NCI-H2107 treated with DMSO at 0.1 percent for 48 hours (cell line): ENCODE data around the gene ZSCAN25.
"Not testable (repeated sequence)": the region's sequence is repeated elsewhere in the genome, so short reads cannot be mapped to it uniquely, and the experiment has no call there.

ENCODE experiments used
- DNase-seq: peaks from one replicate; lab custom pipeline; 2025; ENCODE audit not compliant: unreplicated experiment; lab: John Stamatoyannopoulos, UW

Gene ZSCAN25

DNA sequence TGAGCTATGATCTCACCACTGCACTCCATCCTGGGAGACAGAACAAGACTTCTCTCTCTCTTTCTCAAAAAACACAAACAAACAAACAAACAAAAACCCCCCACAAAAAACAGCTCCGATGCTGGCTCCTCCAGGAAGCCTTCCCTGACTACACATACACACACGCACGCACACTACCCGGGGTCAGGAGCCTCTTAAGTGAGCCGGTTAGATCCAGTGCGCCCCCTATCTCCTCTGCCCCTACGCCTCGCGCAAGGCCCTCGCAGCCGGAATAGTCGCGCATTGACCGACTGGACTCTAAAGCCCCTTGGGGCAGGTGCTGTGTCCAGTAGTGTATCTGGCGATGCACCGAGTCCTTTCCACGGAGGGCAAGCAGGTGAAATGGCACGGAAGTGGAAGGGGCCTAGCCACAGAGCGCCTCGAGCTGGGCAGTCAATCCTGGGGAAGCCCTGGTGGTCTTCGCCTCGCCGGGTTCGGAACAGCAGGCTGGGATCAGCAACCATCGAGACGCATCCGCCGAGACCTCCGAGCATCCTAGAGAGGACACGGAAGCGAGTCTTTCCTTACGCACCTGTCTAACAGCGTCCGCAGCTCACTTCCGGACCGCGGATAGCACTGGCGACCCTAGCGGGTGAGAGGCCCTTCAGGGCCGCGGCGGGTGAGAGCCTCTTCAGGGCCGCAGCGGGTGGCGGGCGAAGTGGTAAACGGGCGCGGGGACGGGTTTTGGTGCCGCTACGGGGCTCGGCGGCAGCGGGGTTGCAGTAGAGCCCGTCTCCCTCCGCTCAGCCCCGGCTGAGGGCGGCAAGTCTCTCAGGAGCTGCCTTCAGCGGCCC is at the start of gene ZSCAN25:
Gene ZSCAN25 (plus strand): TSS at position 588 of the 833 bp plus-strand sequence. CDS start 2,661 bp downstream, outside the sequence.
- DNase-seq = peak; percentile 54

DNA sequence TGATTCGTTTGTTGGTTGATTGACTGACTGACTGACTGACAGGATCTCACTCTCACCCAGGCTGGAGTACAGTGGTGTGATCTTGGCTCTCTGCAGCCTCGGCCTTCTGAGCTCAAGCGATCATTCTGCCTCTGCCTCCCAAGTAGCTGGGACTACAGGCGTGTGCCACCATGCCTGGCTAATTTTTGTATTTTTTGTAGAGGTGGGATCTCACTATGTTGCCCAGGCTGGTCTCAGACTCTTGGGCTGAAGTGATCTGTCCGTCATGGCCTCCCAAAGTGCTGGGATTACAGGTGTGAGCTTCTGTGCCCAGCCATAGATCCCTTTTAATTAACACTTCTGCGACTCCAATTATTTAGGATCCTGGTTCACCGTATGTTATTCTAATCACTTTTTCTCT is 48.0 kb upstream of the ZSCAN25 start:
- not testable (repeated sequence) for DNase-seq

DNA sequence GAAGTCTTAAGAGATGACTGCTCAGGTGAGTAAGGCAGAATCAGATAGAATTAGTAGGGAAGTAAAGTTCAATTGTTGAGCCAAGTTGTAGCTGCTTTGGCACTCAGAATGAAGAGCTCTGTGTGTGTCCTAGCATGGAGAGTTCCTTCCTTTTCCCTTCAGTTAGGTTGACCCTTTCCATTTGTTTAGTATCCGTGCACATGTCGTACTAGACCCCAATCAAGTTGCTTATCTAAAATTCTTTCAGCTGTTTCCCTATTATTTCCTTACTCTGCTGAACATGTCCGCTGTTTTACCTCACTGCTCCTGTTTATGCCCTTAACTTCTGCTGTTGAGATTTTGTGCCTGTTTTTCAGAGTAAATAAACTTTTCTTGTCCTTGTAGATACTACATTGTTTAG is 45.0 kb upstream of the ZSCAN25 start:
- DNase-seq = no peak

DNA sequence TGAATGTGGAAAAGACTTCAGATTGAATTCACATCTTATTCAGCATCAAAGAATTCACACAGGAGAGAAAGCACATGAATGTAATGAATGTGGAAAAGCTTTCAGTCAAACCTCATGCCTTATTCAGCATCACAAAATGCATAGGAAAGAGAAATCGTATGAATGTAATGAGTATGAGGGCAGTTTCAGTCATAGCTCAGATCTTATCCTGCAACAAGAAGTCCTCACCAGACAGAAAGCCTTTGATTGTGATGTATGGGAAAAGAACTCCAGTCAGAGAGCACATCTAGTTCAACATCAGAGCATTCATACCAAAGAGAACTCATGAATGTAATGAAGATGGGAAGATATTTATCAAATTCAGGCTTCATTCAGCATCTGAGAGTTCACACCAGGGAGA is 43.5 kb upstream of the ZSCAN25 start:
- DNase-seq = no peak

DNA sequence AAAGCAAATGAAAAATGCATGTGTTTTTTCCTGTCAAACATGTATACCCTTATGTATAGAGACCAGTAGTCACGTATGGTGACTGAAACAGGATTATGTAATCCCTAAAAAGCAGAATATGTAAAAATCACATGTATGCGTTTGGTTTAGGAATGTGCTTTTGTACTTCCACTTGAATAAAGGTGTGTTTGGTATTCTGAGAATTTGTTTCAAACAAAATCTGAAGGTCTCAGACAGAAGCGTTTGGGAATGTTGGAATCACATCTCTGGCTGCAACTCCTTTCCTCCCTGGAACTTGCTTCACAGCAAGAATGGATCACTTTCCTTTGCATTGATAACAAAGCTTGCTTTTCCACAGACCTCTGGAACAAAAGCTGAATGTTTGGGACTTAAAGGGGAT is 40.5 kb upstream of the ZSCAN25 start:
- DNase-seq = no peak

DNA sequence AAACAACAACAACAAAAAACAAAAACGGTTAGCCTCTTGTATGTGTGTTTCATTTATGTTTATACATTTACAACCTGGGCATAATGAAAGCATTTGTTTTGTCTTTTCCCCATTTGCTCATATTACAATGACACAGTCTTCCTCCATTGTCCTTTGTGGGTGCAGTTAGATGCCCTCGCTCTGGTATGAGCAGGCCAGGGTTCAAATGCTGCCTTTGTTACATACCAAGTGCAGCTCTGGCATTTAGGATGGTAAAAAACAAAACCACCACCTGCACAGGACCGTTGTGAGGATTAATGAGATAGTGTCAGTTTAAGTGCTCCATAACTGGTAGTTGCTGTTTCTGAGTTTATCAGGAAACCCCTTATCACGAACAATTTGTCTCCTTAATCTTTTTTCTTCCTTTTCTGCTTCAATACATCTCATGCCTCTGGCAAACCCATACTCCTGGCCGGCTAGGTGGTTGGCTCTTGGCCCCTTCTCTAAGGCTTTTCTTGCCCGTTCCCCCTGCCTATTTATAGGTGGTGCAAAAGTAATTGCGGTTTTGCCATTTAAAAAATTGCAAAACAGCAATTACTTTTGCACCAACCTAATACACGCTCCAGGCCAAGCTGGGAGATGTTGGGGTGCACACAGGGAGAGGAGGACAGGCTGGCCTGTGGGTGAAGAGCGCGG is 37.3 kb upstream of the ZSCAN25 start:
- DNase-seq = no peak

DNA sequence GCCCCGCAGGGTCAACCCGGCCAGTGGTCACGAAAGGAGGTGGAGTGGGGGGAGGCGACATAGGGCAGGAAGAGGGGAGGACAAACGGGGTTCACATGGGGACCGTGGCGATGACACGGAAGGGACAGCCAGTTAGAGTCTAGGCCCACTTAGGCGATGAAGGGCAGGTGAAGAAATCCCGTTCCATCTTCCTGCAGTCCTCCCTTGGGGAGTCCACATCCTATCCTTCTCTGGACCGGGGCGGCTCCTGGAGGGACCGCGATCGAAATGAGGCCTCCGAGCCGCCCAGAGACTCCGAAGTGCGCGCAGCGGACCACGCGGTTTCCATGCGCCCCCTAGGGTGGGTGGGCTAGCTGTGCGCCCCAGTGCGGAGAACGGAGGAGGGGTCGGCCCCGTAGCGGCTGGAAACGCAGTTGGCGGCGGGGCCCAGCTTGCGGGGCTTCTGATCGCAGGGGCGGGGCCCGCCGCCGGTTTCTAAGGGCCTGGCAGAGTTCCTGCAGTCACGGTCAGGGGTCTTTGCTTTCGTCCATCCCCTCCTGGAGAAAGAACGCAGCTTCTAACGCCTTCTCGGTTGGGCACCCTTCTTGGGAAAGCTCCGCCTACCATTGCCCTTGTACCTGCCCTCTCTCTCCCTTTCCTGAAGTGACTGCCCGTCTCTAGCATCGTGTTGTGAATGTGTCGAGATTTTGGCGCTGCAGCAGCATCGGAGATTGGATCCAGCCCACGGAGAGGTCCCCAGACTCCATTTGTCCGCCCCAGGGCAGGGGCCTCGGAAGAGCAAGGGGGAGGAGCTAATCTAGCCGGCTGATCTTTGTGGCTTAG is 36.6 kb upstream of the ZSCAN25 start:
- no peak for DNase-seq

DNA sequence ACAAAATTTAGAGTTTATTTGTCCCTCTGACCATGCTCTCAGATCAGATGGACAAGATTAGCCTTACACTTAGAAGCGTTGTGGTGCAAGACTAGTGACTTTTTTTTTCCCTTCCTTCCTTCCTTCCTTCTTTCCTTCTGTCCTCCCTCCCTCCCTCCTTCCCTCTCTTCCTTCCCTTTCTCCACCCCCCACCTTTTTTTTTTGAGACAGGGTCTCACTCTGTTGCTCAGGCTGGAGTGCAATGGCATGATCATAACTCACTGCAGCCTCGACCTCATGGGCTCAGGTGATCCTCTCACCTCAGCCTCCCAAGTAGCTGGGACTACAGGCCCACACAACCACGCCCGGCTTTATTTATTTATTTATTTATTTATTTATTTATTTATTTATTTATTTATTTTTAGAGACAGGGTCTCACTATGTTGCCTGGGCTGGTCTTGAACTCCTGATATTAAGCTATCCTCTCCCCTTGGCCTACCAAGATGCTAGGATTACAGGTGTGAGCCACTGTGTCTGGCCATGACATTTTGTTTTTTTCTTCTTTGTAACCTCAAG is 35.9 kb upstream of the ZSCAN25 start:
- DNase-seq = not testable (repeated sequence)

DNA sequence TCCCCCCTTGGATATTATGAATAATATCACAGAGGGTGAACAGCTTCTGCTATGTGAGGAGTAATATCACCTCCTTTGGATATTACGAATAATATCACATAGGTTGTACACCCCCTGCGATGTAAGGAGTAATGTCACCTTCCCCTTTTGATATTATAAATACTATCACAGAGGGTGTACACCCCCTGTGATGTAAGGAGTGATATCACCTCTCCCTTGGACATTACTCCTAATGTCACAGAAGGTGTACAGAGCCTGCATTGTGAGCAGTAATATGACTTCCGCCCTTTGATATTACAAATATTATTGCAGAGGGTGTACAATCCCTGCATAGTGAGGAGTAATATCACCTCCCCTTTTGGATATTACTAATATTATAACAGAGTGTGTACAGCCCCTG is 27.9 kb upstream of the ZSCAN25 start:
- no peak for DNase-seq

DNA sequence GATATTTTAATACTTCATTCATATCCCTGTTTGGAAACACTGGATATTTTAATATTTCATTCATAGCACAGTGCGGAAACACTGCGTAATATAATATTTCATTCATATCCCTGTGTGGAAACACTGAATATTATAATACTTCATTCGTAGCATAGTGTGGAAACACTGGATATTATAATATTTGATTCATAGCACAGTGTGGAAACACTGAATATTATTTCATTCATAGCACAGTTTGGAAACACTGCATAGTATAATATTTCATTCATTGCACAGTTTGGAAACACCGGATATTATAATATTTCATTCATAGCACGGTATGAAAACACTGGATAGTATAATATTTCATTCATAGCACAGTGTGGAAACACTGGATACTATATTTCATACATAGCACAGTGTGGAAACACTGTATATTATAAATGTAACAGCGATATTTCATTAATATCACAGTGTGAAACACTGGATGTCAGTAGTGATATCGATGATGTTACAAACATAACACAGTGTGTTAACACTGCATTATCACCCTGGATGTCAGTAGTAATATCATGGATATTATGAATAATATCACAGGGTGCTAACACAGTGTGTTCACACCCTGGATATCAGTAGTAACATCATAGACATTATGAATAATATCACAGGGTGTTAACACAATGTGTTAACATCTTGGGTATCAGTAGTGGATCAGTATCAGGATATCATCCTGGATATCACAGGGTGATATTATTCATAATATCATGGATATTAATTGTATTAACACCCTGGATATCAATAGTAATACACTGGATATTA is 21.6 kb upstream of the ZSCAN25 start:
- DNase-seq = no peak

DNA sequence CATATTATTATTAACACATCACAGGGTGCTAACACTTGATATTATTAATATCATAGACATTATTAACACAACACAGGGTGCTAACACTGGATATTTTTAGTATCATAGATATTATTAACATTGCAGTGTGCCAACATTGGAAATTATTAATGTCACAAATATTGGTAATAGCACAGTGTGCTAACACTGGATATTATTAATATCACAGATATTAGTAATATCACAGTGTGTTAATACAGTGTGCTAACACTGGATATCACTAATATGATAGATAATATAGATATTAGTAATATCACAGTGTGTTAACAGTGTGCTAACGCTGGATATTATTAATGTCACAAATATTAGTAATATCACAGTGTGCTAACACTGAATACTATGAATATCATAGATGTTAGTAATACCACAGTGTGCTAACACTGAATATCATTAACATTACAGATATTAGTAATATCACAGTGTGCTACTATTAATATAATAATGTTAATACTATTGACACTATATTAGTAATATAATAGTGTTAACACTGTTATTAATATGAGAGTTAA is 20.3 kb upstream of the ZSCAN25 start:
- DNase-seq = no peak

DNA sequence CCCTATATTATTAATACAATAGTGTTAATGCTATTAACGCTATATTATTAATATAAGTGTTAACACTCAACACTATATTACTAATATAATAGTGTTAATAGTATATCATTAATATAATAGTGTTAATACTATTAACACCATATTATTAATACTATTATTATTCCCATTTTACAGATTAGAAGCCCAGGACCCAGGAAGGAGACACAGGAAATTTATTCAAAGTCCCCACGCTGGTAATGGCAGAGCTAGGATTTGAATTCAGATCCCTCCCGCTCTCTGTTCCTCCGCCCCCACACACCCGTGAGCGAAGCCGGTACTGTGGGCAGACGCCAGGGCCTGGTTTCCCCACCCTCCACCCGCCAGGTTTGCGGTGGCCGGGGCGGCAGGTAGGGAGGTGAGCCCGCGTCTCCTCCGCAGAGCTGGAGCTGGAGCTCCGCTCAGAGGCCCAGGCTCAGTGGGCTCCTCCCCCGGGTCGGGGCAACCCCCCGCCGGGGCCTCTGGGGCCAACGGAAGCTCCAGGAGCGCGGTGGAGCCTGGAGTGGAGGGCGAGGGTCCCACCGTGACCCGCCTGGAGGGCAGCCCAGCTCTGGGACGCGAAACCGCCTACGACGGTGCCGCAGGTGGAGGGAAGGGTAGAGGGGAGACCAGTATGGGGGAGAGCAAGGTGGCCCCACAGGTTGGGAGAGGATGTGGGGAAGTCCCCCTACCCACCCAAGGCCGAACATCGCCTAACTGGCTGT is 18.8 kb upstream of the ZSCAN25 start, which contains the start of gene TMEM225B:
Gene TMEM225B (plus strand): TSS at position 506 of the 740 bp plus-strand sequence. CDS start 6,122 bp downstream, outside the sequence.
- DNase-seq = no peak

DNA sequence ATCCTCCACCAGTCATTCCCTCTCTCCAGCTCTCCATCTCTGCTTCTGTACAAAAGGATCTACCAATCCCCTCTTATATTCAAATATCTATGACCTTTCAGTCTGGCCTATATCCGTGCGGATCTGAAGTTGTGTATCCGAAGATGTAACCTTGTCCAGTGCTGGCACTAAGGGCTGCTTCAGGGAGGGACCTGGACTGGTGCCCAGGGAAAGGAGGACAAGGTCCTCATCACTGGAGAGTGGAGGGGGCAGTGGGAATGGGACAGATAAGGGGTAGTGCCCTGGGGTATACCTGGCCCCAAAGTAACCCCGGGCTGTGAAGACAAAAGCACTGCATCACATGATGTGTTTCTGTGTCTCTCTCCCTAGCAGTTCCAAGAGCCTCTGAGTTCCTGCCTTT is 16.9 kb upstream of the ZSCAN25 start:
- no peak for DNase-seq

DNA sequence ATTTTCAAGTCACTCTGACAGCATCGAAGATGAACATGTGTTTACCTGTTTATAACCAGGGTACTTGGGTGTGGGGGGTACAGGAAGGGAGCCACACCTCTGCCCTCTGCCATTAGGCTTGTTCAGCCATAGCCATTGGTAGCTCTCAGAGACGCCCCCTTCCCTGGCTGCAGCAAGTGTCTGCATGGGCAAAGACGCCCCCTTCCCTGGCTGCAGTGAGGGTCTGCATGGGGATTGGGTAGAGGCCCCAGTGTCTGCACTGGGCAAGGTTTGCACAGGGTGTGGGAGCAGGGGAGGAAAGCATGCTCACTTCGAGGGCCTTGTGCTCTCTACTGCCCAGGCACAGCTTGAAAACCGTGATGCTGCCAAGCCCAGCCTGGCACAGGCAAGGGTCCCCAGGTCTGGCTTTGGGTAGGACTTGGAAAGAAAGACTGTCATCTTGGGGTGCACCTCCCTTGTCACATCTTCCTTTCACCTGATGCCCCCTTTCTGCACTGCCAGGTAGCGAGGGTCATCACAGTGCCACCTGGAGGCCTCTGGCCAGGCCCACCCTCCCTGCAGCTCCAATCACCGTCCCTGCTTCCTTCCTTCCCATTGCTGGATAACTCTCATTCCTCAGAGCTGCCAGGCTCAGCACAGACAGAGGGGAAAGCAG is 15.0 kb upstream of the ZSCAN25 start:
- no peak for DNase-seq

DNA sequence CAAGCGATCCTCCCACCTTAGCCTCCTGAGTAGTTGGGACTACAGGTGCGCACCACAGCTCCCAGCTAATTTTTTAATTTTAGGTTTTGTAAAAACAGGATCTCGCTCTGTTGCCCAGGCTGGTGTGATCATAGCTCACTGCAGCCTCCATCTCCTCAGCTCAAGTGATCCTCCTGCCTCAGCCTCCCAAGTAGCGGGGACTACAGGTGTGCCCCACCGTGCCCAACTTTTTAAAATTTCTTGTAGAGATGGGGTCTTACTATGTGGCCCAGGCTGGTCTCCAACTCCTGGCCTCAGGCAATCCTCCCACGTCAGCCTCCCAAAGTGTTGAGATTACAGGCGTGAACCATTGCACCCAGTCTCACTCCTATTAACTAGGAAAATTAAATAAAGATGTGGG is 11.2 kb upstream of the ZSCAN25 start:
- no peak for DNase-seq

DNA sequence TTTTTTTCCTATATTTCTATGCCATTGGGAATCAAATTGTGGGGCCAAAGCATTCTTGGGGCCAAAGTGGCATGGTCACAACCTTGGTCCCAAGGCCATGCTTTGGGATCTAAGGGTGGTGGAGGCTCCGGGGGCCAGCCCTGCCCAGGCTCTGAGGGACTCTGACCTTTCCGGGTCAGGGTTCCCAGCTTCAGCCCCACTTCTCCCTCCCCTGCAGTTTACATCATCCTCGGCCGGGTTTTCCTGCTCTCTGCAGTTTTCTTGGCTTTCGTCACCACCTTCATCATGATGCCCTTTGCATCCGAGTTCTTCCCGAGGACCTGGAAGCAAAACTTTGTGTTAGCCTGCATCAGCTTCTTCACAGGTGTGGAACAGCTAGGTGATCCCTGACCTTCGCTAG is 10.2 kb upstream of the ZSCAN25 start:
- no peak for DNase-seq

DNA sequence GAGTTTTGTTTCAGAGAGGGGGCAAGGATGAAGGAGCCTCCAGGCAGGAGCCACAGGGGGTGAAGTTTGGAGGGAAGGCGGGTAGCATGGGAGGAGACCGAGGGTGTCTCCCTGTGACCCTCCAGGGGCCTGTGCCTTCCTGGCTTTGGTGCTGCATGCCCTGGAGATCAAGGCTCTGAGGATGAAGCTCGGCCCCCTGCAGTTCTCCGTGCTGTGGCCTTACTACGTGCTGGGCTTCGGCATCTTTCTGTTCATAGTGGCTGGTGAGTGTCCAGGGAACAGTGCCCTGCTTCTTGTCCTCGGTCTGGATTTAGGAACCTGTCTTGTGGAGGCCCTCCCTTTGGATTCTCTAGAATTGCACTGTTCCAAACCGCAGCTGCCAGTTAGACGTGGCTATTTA is 9.2 kb upstream of the ZSCAN25 start:
- DNase-seq = no peak

DNA sequence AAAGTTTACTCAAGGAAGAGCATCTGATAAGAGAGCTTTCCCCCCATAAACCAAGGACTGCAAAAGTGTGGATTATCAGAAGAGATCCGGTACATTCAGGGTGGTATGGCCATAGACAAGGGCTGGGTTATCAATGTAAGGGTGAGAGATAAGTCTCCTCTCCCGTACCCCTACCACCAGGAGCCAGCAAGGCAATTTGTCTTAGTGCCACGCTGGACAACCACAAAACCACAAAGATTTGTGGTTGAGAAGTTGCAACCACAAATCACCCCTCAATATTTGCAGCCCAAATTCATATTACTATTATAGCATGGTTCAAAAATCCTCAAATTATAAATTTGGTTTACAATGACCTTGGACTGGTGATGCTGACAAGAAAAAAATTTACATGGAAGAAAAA is 2.3 kb upstream of the ZSCAN25 start:
- no peak for DNase-seq

DNA sequence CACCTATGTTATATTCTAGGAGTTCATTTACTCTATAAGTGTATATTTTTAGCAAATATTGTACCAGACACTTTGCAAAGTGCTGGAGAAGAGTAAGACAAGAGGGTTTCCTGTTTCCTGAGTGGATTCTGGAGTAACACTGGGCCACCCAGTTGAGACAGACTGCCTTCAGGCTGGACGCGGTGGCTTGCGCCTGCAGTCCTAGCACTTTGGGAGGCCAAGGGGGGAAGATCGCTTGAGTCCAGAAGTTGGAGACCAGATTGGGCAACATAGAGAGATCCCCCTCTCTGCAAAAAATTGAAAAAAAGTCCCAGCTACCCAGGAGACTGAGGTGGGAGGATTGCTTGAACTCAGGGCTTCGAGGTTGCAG is 772 bp upstream of the ZSCAN25 start:
- DNase-seq = no peak
